Adrenal gland (tissue), 5 donors: ENCODE measurements around the gene NXPH3.

Experiments used
- CTCF ChIP-seq, 6 experiments: fragments of 450-650 bp in 4 of 6; fragments of 200-600 bp in 2 of 6; sonication (generic) in 1 of 6; IDR thresholded peaks; 1 replicate in 5 of 6; 2 replicates in 1 of 6; pipeline versions ENCODE4 v1.5.1 to v1.8.0; 2016 to 2021; ENCODE audit warnings: antibody characterized with exemption in 6 of 6, mild to moderate bottlenecking in 2 of 6, moderate library complexity in 1 of 6
- POLR2A ChIP-seq, 2 donors: fragments of 450-650 bp; IDR thresholded peaks; one replicate each; pipeline ENCODE4 v1.6.1; 2017; ENCODE audit warnings: antibody characterized with exemption in 2 of 2, mild to moderate bottlenecking in 2 of 2, moderate library complexity in 1 of 2
- donor health status: DM: no; HTN: no; CAD: no.

- no peak for TF ChIP-seq CTCF (IDR thresholded peaks at IDR 0.05)
- no peak for TF ChIP-seq POLR2A (IDR thresholded peaks at IDR 0.05)
Measured at GRCh38 chr17:49613182-49613800, 37.6 kb downstream of the NXPH3 start.
